DND-41 (cell line): ENCODE data around the gene DSCAML1.

Source experiments
- CTCF ChIP-seq: IDR thresholded peaks from 2 replicates; pipeline ENCODE4 v1.5.1; 2012; ENCODE audit warnings: borderline replicate concordance, low read length, moderate library complexity, mild to moderate bottlenecking; ENCODE audit not compliant: poor library complexity, severe bottlenecking; ENCODE audit errors: extremely low read depth
- EZH2 ChIP-seq: IDR thresholded peaks from 3 replicates; pipeline ENCODE4 v1.6.1; 2012; ENCODE audit warnings: borderline replicate concordance, low read depth, mild to moderate bottlenecking, moderate library complexity, low read length, inconsistent platforms; ENCODE audit not compliant: severe bottlenecking

DNA sequence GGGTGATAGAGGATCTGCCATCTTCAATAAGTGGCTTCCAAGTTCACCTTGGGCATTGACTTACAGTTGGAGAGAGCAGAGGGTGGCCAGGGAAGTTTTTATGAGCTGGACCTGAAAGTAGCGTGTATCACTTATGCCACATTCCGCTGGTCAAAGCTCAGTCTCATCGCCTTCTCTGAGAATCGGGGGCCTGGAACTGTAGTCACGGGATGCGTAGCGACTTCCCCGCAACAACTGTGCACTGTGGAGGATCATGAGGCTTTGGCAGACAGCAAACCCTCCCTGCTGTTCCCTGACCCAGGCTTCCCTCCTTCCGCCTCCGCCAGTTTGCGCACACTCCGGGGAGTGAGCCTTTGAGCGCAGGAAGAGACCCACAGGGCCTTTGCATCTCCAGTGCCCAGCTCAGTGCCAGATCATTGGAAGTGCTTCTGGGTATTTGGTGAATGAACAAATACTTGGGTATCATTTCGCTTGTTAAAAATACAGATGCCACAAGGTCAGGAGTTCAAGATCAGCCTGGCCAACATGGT lies 373.9 kb downstream of the DSCAML1 start:
- TF ChIP-seq CTCF, result no peak
- no peak for TF ChIP-seq EZH2
